Natural killer cell treated with Interleukin-12 subunit alpha and Interleukin-12 subunit beta and Interleukin-15 and Interleukin-18, amount 100 ng/mL, for 72 hours (primary cell): ENCODE results near the gene AGO3. TPM values are rescaled to one million over a fixed set of nuclear protein-coding genes. Genes with fewer than 3 reads are reported as not detected.
"Not testable (repeated sequence)": the region's sequence is repeated elsewhere in the genome, so short reads cannot be mapped to it uniquely, and the experiment has no call there.

Experiments used
- ATAC-seq, 2 donors: fragments of 150-1000 bp; cut with Tn5 transposase in 1 of 2; sonication (Bioruptor Pico), chemical (Tn5 transposase) in 1 of 2; 2 replicates each; pipeline ENCODE4 v1.10.0; 2021
- DNase-seq: peaks from one replicate; pipeline ENCODE4 v3.0.0; 2022; ENCODE audit warnings: low spot score
- H3K27ac Mint-ChIP-seq, 2 donors: 1 replicate in 1 of 2; 2 replicates in 1 of 2; pipeline ENCODE4 v1.8.0; 2022; ENCODE audit warnings: mixed read lengths in 2 of 2, mild to moderate bottlenecking in 1 of 2, moderate library complexity in 1 of 2
- H3K27me3 Mint-ChIP-seq, 2 donors: 1 replicate in 1 of 2; 2 replicates in 1 of 2; pipeline ENCODE4 v1.8.0; 2022; ENCODE audit warnings: mixed read lengths in 2 of 2
- H3K36me3 Mint-ChIP-seq: one replicate; pipeline ENCODE4 v1.8.0; 2022; ENCODE audit warnings: mixed read lengths
- H3K4me1 Mint-ChIP-seq, 2 donors: 1 replicate in 1 of 2; 2 replicates in 1 of 2; pipeline ENCODE4 v1.8.0; 2022; ENCODE audit warnings: low read depth in 2 of 2, mixed read lengths in 2 of 2, mild to moderate bottlenecking in 1 of 2
- H3K4me3 Mint-ChIP-seq: one replicate; pipeline ENCODE4 v1.8.0; 2022; ENCODE audit warnings: mixed read lengths
- H3K9me3 Mint-ChIP-seq: 2 replicates; pipeline ENCODE4 v1.8.0; 2022; ENCODE audit warnings: mixed read lengths
- total RNA-seq, 2 donors: library from RNA; stranded (reverse); gene quantifications; one replicate each; pipeline ENCODE4 v1.2.3, GENCODE V29; 2022

The AGO3 gene
- total RNA-seq, 2 donors from 2014 or later = 37.7 to 56.5 TPM

- ATAC-seq (no peak), DNase-seq (no peak)
- H3K9me3 Mint-ChIP-seq = no peaks in the 10 kb centered on the region
- peak overlapping the region; percentile 100 for H3K4me3 Mint-ChIP-seq
- H3K4me1 Mint-ChIP-seq = peaks cover 21 to 46% of the 10 kb centered on the region in 2 donors
- H3K36me3 Mint-ChIP-seq = no peaks in the 10 kb centered on the region
- no peaks in the 10 kb centered on the region for H3K27me3 Mint-ChIP-seq
- peak overlapping the region; percentile 83 to 85 for H3K27ac Mint-ChIP-seq
These were observed 2.0 kb downstream of the AGO3 start for GRCh38 chr1:35932941-35933340.

- Mint-ChIP-seq H3K36me3 (peaks cover 2% of the 10 kb centered on the region), H3K9me3 (no peaks in the 10 kb centered on the region), H3K27me3 (no peaks in the 10 kb centered on the region), H3K4me1 (peaks cover 14 to 41% of the 10 kb centered on the region in 2 donors), H3K4me3 (no peak overlapping the region), H3K27ac (no peak overlapping the region)
- DNase-seq (no peak), ATAC-seq (no peak)
These were observed 4.8 kb downstream of the AGO3 start for GRCh38 chr1:35935442-35936388.

- ATAC-seq (peak in 1 of 2 donors; percentile 45), DNase-seq (no peak)
- no peaks in the 10 kb centered on the region for H3K9me3 Mint-ChIP-seq
- no peaks in the 10 kb centered on the region for H3K27me3 Mint-ChIP-seq
- peak overlapping the region in 1 of 2 donors; percentile 31 for H3K27ac Mint-ChIP-seq
- peak overlapping the region; percentile 3 for H3K4me3 Mint-ChIP-seq
- peaks cover 16 to 48% of the 10 kb centered on the region in 2 donors for H3K4me1 Mint-ChIP-seq
- H3K36me3 Mint-ChIP-seq = peaks cover 7% of the 10 kb centered on the region
These were observed 5.9 kb downstream of the AGO3 start for GRCh38 chr1:35936838-35937237.

GRCh38 chr1:35939484-35939883 lies 8.6 kb downstream of the AGO3 start:
- DNase-seq (no peak), ATAC-seq (no peak)
- Mint-ChIP-seq H3K4me3 (no peak overlapping the region), H3K27me3 (no peaks in the 10 kb centered on the region), H3K4me1 (peaks cover 19 to 40% of the 10 kb centered on the region in 2 donors), H3K27ac (no peak overlapping the region), H3K36me3 (peaks cover 7% of the 10 kb centered on the region), H3K9me3 (no peaks in the 10 kb centered on the region)

GRCh38 chr1:35945327-35945726 lies 14.4 kb downstream of the AGO3 start:
- Mint-ChIP-seq H3K27ac (peak overlapping the region in 1 of 2 donors; percentile 36), H3K4me1 (peaks cover 30 to 53% of the 10 kb centered on the region in 2 donors), H3K27me3 (no peaks in the 10 kb centered on the region), H3K9me3 (no peaks in the 10 kb centered on the region), H3K36me3 (peaks cover 7% of the 10 kb centered on the region), H3K4me3 (no peak overlapping the region)
- ATAC-seq (no peak), DNase-seq (no peak)

DNA sequence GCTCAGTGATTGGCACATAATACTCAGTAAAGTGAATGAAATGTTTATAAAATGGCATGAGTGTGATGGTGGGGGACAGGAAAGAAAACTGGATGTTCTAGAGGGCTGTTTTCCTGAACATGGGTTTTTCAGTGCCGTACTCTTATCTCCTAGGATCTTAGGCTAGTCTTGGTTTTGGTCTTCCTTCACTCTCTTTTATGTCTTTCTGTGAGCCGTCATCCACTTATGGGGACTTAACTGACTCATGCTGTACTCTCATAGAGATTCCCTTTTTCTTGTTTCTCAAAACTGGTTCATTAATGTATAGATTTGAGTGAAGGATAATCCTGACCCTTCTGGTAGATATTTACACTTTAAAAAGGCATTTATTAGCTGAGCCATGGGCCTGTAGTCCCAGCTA lies 16.6 kb downstream of the AGO3 start:
- Mint-ChIP-seq H3K9me3 (no peaks in the 10 kb centered on the region), H3K27me3 (no peaks in the 10 kb centered on the region), H3K27ac (no peak overlapping the region), H3K4me3 (no peak overlapping the region), H3K36me3 (no peaks in the 10 kb centered on the region), H3K4me1 (peaks cover 19 to 31% of the 10 kb centered on the region in 2 donors)
- no peak for ATAC-seq
- DNase-seq = no peak

GRCh38 chr1:35958558-35958957 lies 27.7 kb downstream of the AGO3 start:
- Mint-ChIP-seq H3K4me3 (no peak overlapping the region), H3K27me3 (no peaks in the 10 kb centered on the region), H3K4me1 (peaks cover 5 to 9% of the 10 kb centered on the region in 2 donors), H3K9me3 (no peaks in the 10 kb centered on the region), H3K27ac (no peak overlapping the region), H3K36me3 (no peaks in the 10 kb centered on the region)
- no peak for ATAC-seq
- DNase-seq = no peak

DNA sequence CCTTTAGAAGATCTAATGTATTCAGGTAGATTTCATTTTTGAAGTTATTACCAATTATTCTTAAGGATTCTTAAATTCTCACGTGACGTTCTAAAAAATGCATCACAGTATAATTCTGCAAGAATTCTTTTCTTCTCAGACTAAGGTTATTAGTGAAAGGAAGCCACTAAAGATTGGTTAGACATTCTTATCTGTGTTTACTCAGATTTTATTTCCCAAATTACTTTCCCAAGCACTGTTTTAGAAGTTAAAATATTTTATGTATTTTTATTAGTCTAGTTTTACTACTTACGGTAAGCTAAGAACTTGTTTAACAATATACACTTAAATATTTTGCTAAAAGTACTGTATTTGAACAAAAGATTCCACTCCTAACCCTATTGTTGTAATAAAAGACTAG lies 28.4 kb downstream of the AGO3 start:
- Mint-ChIP-seq H3K36me3 (no peaks in the 10 kb centered on the region), H3K27ac (no peak overlapping the region), H3K4me1 (peaks cover 5 to 9% of the 10 kb centered on the region in 2 donors), H3K27me3 (no peaks in the 10 kb centered on the region), H3K4me3 (no peak overlapping the region), H3K9me3 (no peaks in the 10 kb centered on the region)
- ATAC-seq = no peak
- no peak for DNase-seq

GRCh38 chr1:35962952-35963351 lies 32.0 kb downstream of the AGO3 start:
- DNase-seq (no peak), ATAC-seq (no peak)
- H3K9me3 Mint-ChIP-seq = no peaks in the 10 kb centered on the region
- peaks cover 3% of the 10 kb centered on the region for H3K36me3 Mint-ChIP-seq
- peaks cover 8% of the 10 kb centered on the region in 2 donors for H3K4me1 Mint-ChIP-seq
- H3K27me3 Mint-ChIP-seq = no peaks in the 10 kb centered on the region
- H3K27ac Mint-ChIP-seq = no peak overlapping the region
- no peak overlapping the region for H3K4me3 Mint-ChIP-seq

DNA sequence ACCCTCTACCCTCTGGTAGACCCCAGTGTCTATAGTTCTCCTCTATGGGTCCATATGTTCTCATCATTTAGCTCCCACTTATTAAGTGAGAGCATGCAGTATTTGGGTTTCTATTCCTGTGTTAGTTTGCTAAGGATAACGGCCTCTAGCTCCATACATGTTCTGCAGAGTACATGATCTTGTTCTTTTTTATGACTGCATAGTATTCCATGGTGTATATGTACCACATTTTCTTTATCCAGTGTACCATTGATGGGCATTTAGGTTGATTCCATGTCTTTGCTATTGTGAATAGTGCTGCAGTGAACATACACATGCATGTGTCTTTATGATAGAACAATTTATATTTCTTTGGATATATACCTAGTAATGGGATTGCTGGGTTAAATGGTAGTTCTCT lies 33.4 kb downstream of the AGO3 start:
- H3K4me3 Mint-ChIP-seq, ATAC-seq, H3K27ac Mint-ChIP-seq, H3K9me3 Mint-ChIP-seq, H3K27me3 Mint-ChIP-seq, DNase-seq: not testable (repeated sequence)
- Mint-ChIP-seq H3K36me3 (peaks cover 13% of the 10 kb centered on the region), H3K4me1 (peaks cover 9 to 13% of the 10 kb centered on the region in 2 donors)

- DNase-seq (no peak), ATAC-seq (no peak)
- Mint-ChIP-seq H3K36me3 (peaks cover 13% of the 10 kb centered on the region), H3K9me3 (no peaks in the 10 kb centered on the region), H3K4me3 (no peak overlapping the region), H3K27me3 (no peaks in the 10 kb centered on the region), H3K4me1 (peaks cover 9 to 10% of the 10 kb centered on the region in 2 donors), H3K27ac (no peak overlapping the region)
These were observed 37.5 kb downstream of the AGO3 start for GRCh38 chr1:35968396-35968795.

GRCh38 chr1:35971601-35972000 lies 40.7 kb downstream of the AGO3 start:
- H3K27me3 Mint-ChIP-seq = no peaks in the 10 kb centered on the region
- H3K4me3 Mint-ChIP-seq = no peak overlapping the region

GRCh38 chr1:35972631-35973030 lies 41.7 kb downstream of the AGO3 start:
- not testable (repeated sequence) for H3K27me3 Mint-ChIP-seq, H3K9me3 Mint-ChIP-seq, DNase-seq, ATAC-seq, H3K27ac Mint-ChIP-seq, H3K4me1 Mint-ChIP-seq, H3K4me3 Mint-ChIP-seq
- peaks cover 29% of the 10 kb centered on the region for H3K36me3 Mint-ChIP-seq

More at GRCh38 chr1:35971601-35972000, 40.7 kb downstream of the AGO3 start:
- H3K9me3 Mint-ChIP-seq = no peaks in the 10 kb centered on the region
- H3K27ac Mint-ChIP-seq = no peak overlapping the region
- H3K4me1 Mint-ChIP-seq = peaks cover 5 to 8% of the 10 kb centered on the region in 2 donors
- ATAC-seq (no peak), DNase-seq (no peak)
- H3K36me3 Mint-ChIP-seq = peaks cover 29% of the 10 kb centered on the region

GRCh38 chr1:35980090-35980489 lies 49.2 kb downstream of the AGO3 start:
- DNase-seq (no peak), ATAC-seq (no peak)
- Mint-ChIP-seq H3K4me3 (no peak overlapping the region), H3K27me3 (no peaks in the 10 kb centered on the region), H3K4me1 (no peaks in the 10 kb centered on the region), H3K27ac (no peak overlapping the region), H3K9me3 (no peaks in the 10 kb centered on the region), H3K36me3 (peaks cover 14% of the 10 kb centered on the region)
